ENCODE measurements around the gene PIK3R1.

GRCh38 chr5:68182094-68182493 is 33.5 kb upstream of the PIK3R1 start:
- TF ChIP-seq CTCF (conservative IDR thresholded peaks at IDR 0.05; ENCODE audit: low read depth, low read length) (no peak), EZH2phosphoT487 (IDR thresholded peaks at IDR 0.05; ENCODE audit: borderline replicate concordance, low read length) (no peak), EZH2 (IDR thresholded peaks at IDR 0.05; ENCODE audit: low read length, unreplicated experiment) (no peak)

Data from PC-3 (cell line).